Activated T-cell treated with anti-CD3 and anti-CD28 coated beads, Interleukin-2, amount 50 U/mL, for 72 hours (primary cell): ENCODE results near the gene KCNMA1. TPM values are rescaled to one million over a fixed set of nuclear protein-coding genes. Genes with fewer than 3 reads are reported as not detected.

Experiments used
- ATAC-seq, 2 donors: fragments of 150-1000 bp; cut with Tn5 transposase; replicated peaks in 1 of 2; 2 replicates each; pipeline ENCODE4 v1.10.0; 2021; ENCODE audit warnings: moderate library complexity in 2 of 2, mild to moderate bottlenecking in 1 of 2
- DNase-seq, 2 donors: peaks; one replicate each; pipeline ENCODE4 v3.0.0; 2021 to 2022; ENCODE audit warnings: mixed read lengths in 1 of 2
- H3K27ac Mint-ChIP-seq: one replicate; pipeline ENCODE4 v1.8.0; 2022; ENCODE audit warnings: mild to moderate bottlenecking, moderate library complexity, mixed read lengths
- H3K27me3 Mint-ChIP-seq: one replicate; pipeline ENCODE4 v1.8.0; 2022; ENCODE audit warnings: low read depth, mixed read lengths
- H3K36me3 Mint-ChIP-seq, 2 donors: one replicate each; pipeline ENCODE4 v1.8.0; 2022; ENCODE audit warnings: mixed read lengths in 2 of 2, mild to moderate bottlenecking in 1 of 2; ENCODE audit not compliant: insufficient read depth in 2 of 2
- H3K4me1 Mint-ChIP-seq: one replicate; pipeline ENCODE4 v1.8.0; 2022; ENCODE audit warnings: low read depth, mixed read lengths
- H3K4me3 Mint-ChIP-seq, 2 donors: one replicate each; pipeline ENCODE4 v1.8.0; 2022; ENCODE audit warnings: mild to moderate bottlenecking in 2 of 2, mixed read lengths in 2 of 2, moderate library complexity in 2 of 2
- H3K9me3 Mint-ChIP-seq, 2 donors: one replicate each; pipeline ENCODE4 v1.8.0; 2022; ENCODE audit warnings: mixed read lengths in 2 of 2
- total RNA-seq, 2 donors: library from RNA; stranded (reverse); gene quantifications; one replicate each; pipeline ENCODE4 v1.2.3, GENCODE V29; 2022

Gene KCNMA1
- total RNA-seq, 2 donors from 2014 or later = 0.55 to 1.0 TPM

GRCh38 chr10:77106676-77107075 lies 530.9 kb downstream of the KCNMA1 start:
- no peaks in the 10 kb centered on the region for H3K4me1 Mint-ChIP-seq
- DNase-seq (no peak), ATAC-seq (no peak)
- no peaks in the 10 kb centered on the region for H3K27me3 Mint-ChIP-seq
- H3K4me3 Mint-ChIP-seq = no peak overlapping the region
- H3K36me3 Mint-ChIP-seq = no peaks in the 10 kb centered on the region
- no peak overlapping the region for H3K27ac Mint-ChIP-seq
- no peaks in the 10 kb centered on the region for H3K9me3 Mint-ChIP-seq

- Mint-ChIP-seq H3K36me3 (no peaks in the 10 kb centered on the region), H3K4me3 (no peak overlapping the region), H3K27ac (no peak overlapping the region), H3K9me3 (no peaks in the 10 kb centered on the region), H3K27me3 (no peaks in the 10 kb centered on the region), H3K4me1 (no peaks in the 10 kb centered on the region)
- no peak for DNase-seq
- no peak for ATAC-seq
Observed at GRCh38 chr10:77105761-77106221, 531.8 kb downstream of the KCNMA1 start.

- no peak overlapping the region for H3K27ac Mint-ChIP-seq
- H3K4me3 Mint-ChIP-seq = no peak overlapping the region
- H3K36me3 Mint-ChIP-seq = no peaks in the 10 kb centered on the region
- H3K27me3 Mint-ChIP-seq = no peaks in the 10 kb centered on the region
- no peak for DNase-seq
- ATAC-seq = no peak
- H3K9me3 Mint-ChIP-seq = no peaks in the 10 kb centered on the region
- H3K4me1 Mint-ChIP-seq = no peaks in the 10 kb centered on the region
Observed at GRCh38 chr10:77104459-77104980, 533.1 kb downstream of the KCNMA1 start.

- H3K27ac Mint-ChIP-seq = no peak overlapping the region
- H3K4me3 Mint-ChIP-seq = no peak overlapping the region
- ATAC-seq = no peak
- no peaks in the 10 kb centered on the region for H3K36me3 Mint-ChIP-seq
- no peaks in the 10 kb centered on the region for H3K27me3 Mint-ChIP-seq
- no peak for DNase-seq
- no peaks in the 10 kb centered on the region for H3K9me3 Mint-ChIP-seq
- no peaks in the 10 kb centered on the region for H3K4me1 Mint-ChIP-seq
Observed at GRCh38 chr10:77103213-77103612, 534.4 kb downstream of the KCNMA1 start.

- no peaks in the 10 kb centered on the region for H3K27me3 Mint-ChIP-seq
- H3K27ac Mint-ChIP-seq = no peak overlapping the region
- DNase-seq = no peak
- no peaks in the 10 kb centered on the region for H3K4me1 Mint-ChIP-seq
- H3K36me3 Mint-ChIP-seq = no peaks in the 10 kb centered on the region
- ATAC-seq = no peak
- H3K9me3 Mint-ChIP-seq = no peaks in the 10 kb centered on the region
- H3K4me3 Mint-ChIP-seq = no peak overlapping the region
Observed at GRCh38 chr10:77101341-77101740, 536.3 kb downstream of the KCNMA1 start.

GRCh38 chr10:77099136-77099535 lies 538.5 kb downstream of the KCNMA1 start:
- ATAC-seq (no peak), DNase-seq (no peak)
- Mint-ChIP-seq H3K9me3 (no peaks in the 10 kb centered on the region), H3K4me3 (no peak overlapping the region), H3K27ac (no peak overlapping the region), H3K36me3 (no peaks in the 10 kb centered on the region), H3K27me3 (no peaks in the 10 kb centered on the region), H3K4me1 (no peaks in the 10 kb centered on the region)

- no peak for ATAC-seq
- Mint-ChIP-seq H3K36me3 (no peaks in the 10 kb centered on the region), H3K27me3 (no peaks in the 10 kb centered on the region), H3K4me3 (no peak overlapping the region), H3K27ac (no peak overlapping the region), H3K4me1 (no peaks in the 10 kb centered on the region), H3K9me3 (no peaks in the 10 kb centered on the region)
- no peak for DNase-seq
Observed at GRCh38 chr10:77097625-77098024, 540.0 kb downstream of the KCNMA1 start.

GRCh38 chr10:77093126-77093525 lies 544.5 kb downstream of the KCNMA1 start:
- H3K27me3 Mint-ChIP-seq = no peaks in the 10 kb centered on the region
- H3K36me3 Mint-ChIP-seq = no peaks in the 10 kb centered on the region
- ATAC-seq (no peak), DNase-seq (no peak)
- H3K27ac Mint-ChIP-seq = no peak overlapping the region
- H3K4me1 Mint-ChIP-seq = no peaks in the 10 kb centered on the region
- H3K4me3 Mint-ChIP-seq = no peak overlapping the region
- H3K9me3 Mint-ChIP-seq = no peaks in the 10 kb centered on the region

GRCh38 chr10:77091597-77092165 lies 545.9 kb downstream of the KCNMA1 start:
- DNase-seq = no peak
- no peak overlapping the region for H3K4me3 Mint-ChIP-seq
- H3K4me1 Mint-ChIP-seq = no peaks in the 10 kb centered on the region
- no peaks in the 10 kb centered on the region for H3K9me3 Mint-ChIP-seq
- ATAC-seq = no peak
- no peaks in the 10 kb centered on the region for H3K36me3 Mint-ChIP-seq
- no peaks in the 10 kb centered on the region for H3K27me3 Mint-ChIP-seq
- H3K27ac Mint-ChIP-seq = no peak overlapping the region

GRCh38 chr10:77090381-77091356 lies 546.9 kb downstream of the KCNMA1 start:
- H3K27me3 Mint-ChIP-seq = no peaks in the 10 kb centered on the region

GRCh38 chr10:77087366-77087765 lies 550.2 kb downstream of the KCNMA1 start:
- no peak overlapping the region for H3K4me3 Mint-ChIP-seq
- H3K27me3 Mint-ChIP-seq = no peaks in the 10 kb centered on the region
- DNase-seq = no peak
- no peaks in the 10 kb centered on the region for H3K9me3 Mint-ChIP-seq
- H3K27ac Mint-ChIP-seq = no peak overlapping the region
- no peak for ATAC-seq
- no peaks in the 10 kb centered on the region for H3K4me1 Mint-ChIP-seq
- no peaks in the 10 kb centered on the region for H3K36me3 Mint-ChIP-seq

More at GRCh38 chr10:77090381-77091356, 546.9 kb downstream of the KCNMA1 start:
- Mint-ChIP-seq H3K4me3 (no peak overlapping the region), H3K36me3 (no peaks in the 10 kb centered on the region), H3K9me3 (no peaks in the 10 kb centered on the region), H3K27ac (no peak overlapping the region), H3K4me1 (no peaks in the 10 kb centered on the region)
- ATAC-seq (no peak), DNase-seq (no peak)

- H3K27ac Mint-ChIP-seq = no peak overlapping the region
- H3K4me3 Mint-ChIP-seq = no peak overlapping the region
- DNase-seq = no peak
- no peaks in the 10 kb centered on the region for H3K36me3 Mint-ChIP-seq
- no peak for ATAC-seq
- no peaks in the 10 kb centered on the region for H3K27me3 Mint-ChIP-seq
- H3K9me3 Mint-ChIP-seq = no peaks in the 10 kb centered on the region
- no peaks in the 10 kb centered on the region for H3K4me1 Mint-ChIP-seq
Observed at GRCh38 chr10:77086081-77086480, 551.5 kb downstream of the KCNMA1 start.

GRCh38 chr10:77085344-77085743 lies 552.3 kb downstream of the KCNMA1 start:
- no peaks in the 10 kb centered on the region for H3K4me1 Mint-ChIP-seq
- no peaks in the 10 kb centered on the region for H3K36me3 Mint-ChIP-seq

More at GRCh38 chr10:77085344-77085743, 552.3 kb downstream of the KCNMA1 start:
- Mint-ChIP-seq H3K4me3 (no peak overlapping the region), H3K27me3 (no peaks in the 10 kb centered on the region), H3K27ac (no peak overlapping the region), H3K9me3 (no peaks in the 10 kb centered on the region)
- ATAC-seq (no peak), DNase-seq (no peak)
